ENCODE data around the gene ERICH3.
A peak's percentile ranks its signal among the peaks of the same experiment; 100 is the strongest.
"Not testable (repeated sequence)": the region's sequence is repeated elsewhere in the genome, so short reads cannot be mapped to it uniquely, and the experiment has no call there.

ERICH3 gene

GRCh38 chr1:74683656-74684055, 10.1 kb upstream of the ERICH3 start:
- no peak for TF ChIP-seq Cebpa-rat (IDR thresholded peaks at IDR 0.05)
- Histone ChIP-seq H3K9ac (no peak overlapping the region), H3K4me1 (peaks cover 10 to 23% (median 17%) of the 10 kb centered on the region in 10 experiments; a peak in 19 of 20 replicates), H3K36me3 (no peaks in the 10 kb centered on the region), H3K4me3 (no peak overlapping the region), H3K27me3 (no peaks in the 10 kb centered on the region), H4K20me1 (no peaks in the 10 kb centered on the region), H3K27ac (no peak overlapping the region), H3K9me3 (replicated peaks in 1 of 11) (no peaks in the 10 kb centered on the region), H3K4me2 (peak overlapping the region in 2 of 11 experiments; percentile 38 to 41; a peak in 4 of 22 replicates)

GRCh38 chr1:74681851-74682250, 8.3 kb upstream of the ERICH3 start:
- TF ChIP-seq Cebpa-rat (IDR thresholded peaks at IDR 0.05) = no peak
- Histone ChIP-seq H4K20me1 (no peaks in the 10 kb centered on the region), H3K9me3 (replicated peaks in 1 of 11) (no peaks in the 10 kb centered on the region), H3K4me1 (peaks cover 10 to 23% (median 17%) of the 10 kb centered on the region in 10 experiments; a peak in 19 of 20 replicates), H3K27ac (no peak overlapping the region), H3K4me3 (no peak overlapping the region), H3K9ac (no peak overlapping the region), H3K27me3 (no peaks in the 10 kb centered on the region), H3K36me3 (no peaks in the 10 kb centered on the region), H3K4me2 (0 out of 22 replicates have a peak overlapping the region, but pooled peaks of 1 of the 11 experiments have one; percentile 6)

- no peak overlapping the region for H3K27ac ChIP-seq
- H3K4me3 ChIP-seq = no peak overlapping the region
- no peaks in the 10 kb centered on the region for H3K9me3 ChIP-seq (replicated peaks in 1 of 11)
- no peaks in the 10 kb centered on the region for H3K27me3 ChIP-seq
- peaks cover 10 to 23% (median 17%) of the 10 kb centered on the region in 10 experiments; a peak in 19 of 20 replicates for H3K4me1 ChIP-seq
- no peaks in the 10 kb centered on the region for H4K20me1 ChIP-seq
- no peaks in the 10 kb centered on the region for H3K36me3 ChIP-seq
- H3K4me2 ChIP-seq = peak overlapping the region in 8 of 11 experiments; percentile 6 to 58 (median 44); a peak in 8 of 22 replicates
- TF ChIP-seq Cebpa-rat (IDR thresholded peaks at IDR 0.05) = no peak
- no peak overlapping the region for H3K9ac ChIP-seq
These were observed 7.9 kb upstream of the ERICH3 start for GRCh38 chr1:74681449-74681848.

- H3K27ac ChIP-seq = no peak overlapping the region
- no peak overlapping the region for H3K9ac ChIP-seq
- H4K20me1 ChIP-seq = no peaks in the 10 kb centered on the region
- H3K4me2 ChIP-seq = peak overlapping the region in 9 of 11 experiments; percentile 2 to 58 (median 46); a peak in 15 of 22 replicates
- H3K9me3 ChIP-seq (replicated peaks in 1 of 11) = no peaks in the 10 kb centered on the region
- TF ChIP-seq Cebpa-rat (IDR thresholded peaks at IDR 0.05) = no peak
- H3K4me1 ChIP-seq = peaks cover 10 to 23% (median 17%) of the 10 kb centered on the region in 10 experiments; a peak in 19 of 20 replicates
- no peaks in the 10 kb centered on the region for H3K36me3 ChIP-seq
- H3K4me3 ChIP-seq = no peak overlapping the region
- no peaks in the 10 kb centered on the region for H3K27me3 ChIP-seq
These were observed 7.4 kb upstream of the ERICH3 start for GRCh38 chr1:74681001-74681400.

- Histone ChIP-seq H3K4me3 (no peak overlapping the region), H3K9me3 (replicated peaks in 1 of 11) (no peaks in the 10 kb centered on the region), H3K4me2 (peak overlapping the region in 5 of 11 experiments; percentile 24 to 56 (median 43); a peak in 6 of 22 replicates), H3K36me3 (no peaks in the 10 kb centered on the region), H3K9ac (no peak overlapping the region), H4K20me1 (no peaks in the 10 kb centered on the region), H3K27me3 (no peaks in the 10 kb centered on the region), H3K27ac (no peak overlapping the region), H3K4me1 (peaks cover 10 to 23% (median 17%) of the 10 kb centered on the region in 10 experiments; a peak in 19 of 20 replicates)
- TF ChIP-seq Cebpa-rat (IDR thresholded peaks at IDR 0.05) = no peak
These were observed 6.2 kb upstream of the ERICH3 start for GRCh38 chr1:74679811-74680210.

- no peak overlapping the region for H3K9ac ChIP-seq
- H3K27ac ChIP-seq = no peak overlapping the region
- H3K27me3 ChIP-seq = no peaks in the 10 kb centered on the region
- no peak overlapping the region for H3K4me3 ChIP-seq
- peaks cover 0 to 23% (median 14%) of the 10 kb centered on the region in 10 experiments; a peak in 15 of 20 replicates for H3K4me1 ChIP-seq
- H4K20me1 ChIP-seq = no peaks in the 10 kb centered on the region
- no peak overlapping the region for H3K4me2 ChIP-seq
- no peak for TF ChIP-seq Cebpa-rat (IDR thresholded peaks at IDR 0.05)
- H3K9me3 ChIP-seq (replicated peaks in 1 of 11) = peaks cover 10 to 16% (median 13%) of the 10 kb centered on the region in 11 experiments
- no peaks in the 10 kb centered on the region; a peak in 1 of 22 replicates for H3K36me3 ChIP-seq
These were observed 4.3 kb upstream of the ERICH3 start for GRCh38 chr1:74677926-74678325.

- Histone ChIP-seq H3K27me3 (no peaks in the 10 kb centered on the region), H3K9ac (no peak overlapping the region), H3K4me2 (no peak overlapping the region), H3K9me3 (replicated peaks in 1 of 11) (peaks cover 29 to 46% (median 38%) of the 10 kb centered on the region in 11 experiments), H3K27ac (no peak overlapping the region), H4K20me1 (no peaks in the 10 kb centered on the region), H3K4me1 (peaks cover 0 to under 1% (median 0%) of the 10 kb centered on the region in 10 experiments; a peak in 2 of 20 replicates), H3K4me3 (no peak overlapping the region), H3K36me3 (no peaks in the 10 kb centered on the region; a peak in 1 of 22 replicates)
- TF ChIP-seq Cebpa-rat (IDR thresholded peaks at IDR 0.05) = no peak
These were observed 871 bp upstream of the ERICH3 start for GRCh38 chr1:74674278-74675048.

GRCh38 chr1:74670866-74671265, 2.7 kb downstream of the ERICH3 start:
- not testable (repeated sequence) for H3K27me3 ChIP-seq, H3K4me1 ChIP-seq, H3K4me3 ChIP-seq, H3K9ac ChIP-seq, H4K20me1 ChIP-seq, H3K4me2 ChIP-seq, H3K36me3 ChIP-seq, H3K27ac ChIP-seq
- peaks cover 29 to 46% (median 40%) of the 10 kb centered on the region in 11 experiments for H3K9me3 ChIP-seq (replicated peaks in 1 of 11)

GRCh38 chr1:74654708-74655107, 18.9 kb downstream of the ERICH3 start:
- TF ChIP-seq Cebpa-rat (IDR thresholded peaks at IDR 0.05) = no peak
- Histone ChIP-seq H3K27ac (peak overlapping the region in 8 of 11 experiments; percentile 89 to 97 (median 94); a peak in 15 of 22 replicates), H3K4me3 (no peak overlapping the region), H4K20me1 (no peaks in the 10 kb centered on the region), H3K9me3 (replicated peaks in 1 of 11) (peaks cover 7 to 34% (median 18%) of the 10 kb centered on the region in 11 experiments), H3K4me2 (peak overlapping the region in 6 of 11 experiments; percentile 78 to 89 (median 87); a peak in 11 of 22 replicates), H3K9ac (no peak overlapping the region), H3K36me3 (0 out of 22 replicates have a peak, but pooled peaks cover 0 to 3% (median 0%) of the 10 kb centered on the region in 11 experiments), H3K27me3 (no peaks in the 10 kb centered on the region), H3K4me1 (peaks cover 38 to 48% (median 45%) of the 10 kb centered on the region in 10 experiments)
